GM21360 (cell line): ENCODE data around the gene DIS3L2.

Experiments used
- ATAC-seq: cut with Tn5 transposase; IDR thresholded peaks from one replicate; pipeline ENCODE4 v1.9.1; 2021; ENCODE audit warnings: mild to moderate bottlenecking, moderate library complexity; ENCODE audit not compliant: unreplicated experiment

The DIS3L2 gene

GRCh38 chr2:232052591-232052990 lies 91.1 kb downstream of the DIS3L2 start:
- ATAC-seq: no peak

GRCh38 chr2:232053777-232054176 lies 92.3 kb downstream of the DIS3L2 start:
- ATAC-seq: no peak

GRCh38 chr2:232058063-232058877 lies 96.8 kb downstream of the DIS3L2 start:
- ATAC-seq: no peak

- ATAC-seq: no peak
Measured at GRCh38 chr2:232058931-232059330, 97.4 kb downstream of the DIS3L2 start.

GRCh38 chr2:232061265-232061664 lies 99.8 kb downstream of the DIS3L2 start:
- no peak for ATAC-seq

GRCh38 chr2:232073026-232073425 lies 111.5 kb downstream of the DIS3L2 start:
- ATAC-seq: no peak

GRCh38 chr2:232073699-232074098 lies 112.2 kb downstream of the DIS3L2 start:
- no peak for ATAC-seq

GRCh38 chr2:232075080-232075479 lies 113.6 kb downstream of the DIS3L2 start:
- ATAC-seq: no peak

- no peak for ATAC-seq
Measured at GRCh38 chr2:232075859-232076258, 114.3 kb downstream of the DIS3L2 start.

- no peak for ATAC-seq
Measured at GRCh38 chr2:232076272-232076671, 114.8 kb downstream of the DIS3L2 start.

GRCh38 chr2:232076736-232077135 lies 115.2 kb downstream of the DIS3L2 start:
- no peak for ATAC-seq

- no peak for ATAC-seq
Measured at GRCh38 chr2:232085164-232085563, 123.7 kb downstream of the DIS3L2 start.

- no peak for ATAC-seq
Measured at GRCh38 chr2:232085826-232086425, 124.4 kb downstream of the DIS3L2 start.

- ATAC-seq: no peak
Measured at GRCh38 chr2:232088771-232089170, 127.3 kb downstream of the DIS3L2 start.

- no peak for ATAC-seq
Measured at GRCh38 chr2:232094201-232094600, 132.7 kb downstream of the DIS3L2 start.

- ATAC-seq: no peak
Measured at GRCh38 chr2:232094883-232095282, 133.4 kb downstream of the DIS3L2 start.

- no peak for ATAC-seq
Measured at GRCh38 chr2:232097260-232097659, 135.7 kb downstream of the DIS3L2 start.

GRCh38 chr2:232097758-232098157 lies 136.2 kb downstream of the DIS3L2 start:
- no peak for ATAC-seq

GRCh38 chr2:232102380-232102779 lies 140.9 kb downstream of the DIS3L2 start:
- ATAC-seq: no peak

GRCh38 chr2:232103140-232103737 lies 141.7 kb downstream of the DIS3L2 start:
- ATAC-seq: no peak

GRCh38 chr2:232104076-232104646 lies 142.6 kb downstream of the DIS3L2 start:
- no peak for ATAC-seq

- no peak for ATAC-seq
Measured at GRCh38 chr2:232111551-232111950, 150.0 kb downstream of the DIS3L2 start.
